Activated effector memory CD4-positive, alpha-beta T cell treated with Interleukin-2 at 50 U/mL for 16 hours (primary cell): ENCODE data around the gene KRT82.
A peak's percentile ranks its signal among the peaks of the same experiment; 100 is the strongest.

ENCODE experiments used
- DNase-seq: peaks from one replicate; pipeline ENCODE4 v3.0.0-alpha.2; 2020

Gene KRT82

GRCh38 chr12:52379536-52379935 lies 26.6 kb downstream of the KRT82 start:
- no peak for DNase-seq

GRCh38 chr12:52378091-52378490 lies 28.0 kb downstream of the KRT82 start:
- no peak for DNase-seq

- DNase-seq = no peak
These were observed 28.9 kb downstream of the KRT82 start for GRCh38 chr12:52377266-52377665.

- DNase-seq = peak; percentile 19
These were observed 33.6 kb downstream of the KRT82 start for GRCh38 chr12:52372216-52373154.

GRCh38 chr12:52371716-52372115 lies 34.4 kb downstream of the KRT82 start:
- DNase-seq = no peak

- no peak for DNase-seq
These were observed 35.1 kb downstream of the KRT82 start for GRCh38 chr12:52370926-52371608.

- no peak for DNase-seq
These were observed 36.3 kb downstream of the KRT82 start for GRCh38 chr12:52369809-52370208.

GRCh38 chr12:52369211-52369610 lies 36.9 kb downstream of the KRT82 start:
- DNase-seq = no peak

GRCh38 chr12:52368508-52368907 lies 37.6 kb downstream of the KRT82 start:
- no peak for DNase-seq

GRCh38 chr12:52367876-52368275 lies 38.3 kb downstream of the KRT82 start:
- DNase-seq = no peak

GRCh38 chr12:52366738-52367485 lies 39.2 kb downstream of the KRT82 start, which contains the start of gene KRT85:
KRT85 (minus strand) TSS chr12:52367481; CDS start chr12:52367405, 76 bp downstream.
- DNase-seq = no peak

GRCh38 chr12:52364901-52365489 lies 41.1 kb downstream of the KRT82 start:
- no peak for DNase-seq

- no peak for DNase-seq
These were observed 42.1 kb downstream of the KRT82 start for GRCh38 chr12:52364061-52364460.

GRCh38 chr12:52363111-52363679 lies 42.9 kb downstream of the KRT82 start:
- DNase-seq = no peak

- DNase-seq = no peak
These were observed 43.9 kb downstream of the KRT82 start for GRCh38 chr12:52362118-52362726.

GRCh38 chr12:52361553-52361952 lies 44.6 kb downstream of the KRT82 start:
- no peak for DNase-seq

- no peak for DNase-seq
These were observed 45.4 kb downstream of the KRT82 start for GRCh38 chr12:52360663-52361271.

GRCh38 chr12:52360106-52360662 lies 46.0 kb downstream of the KRT82 start:
- no peak for DNase-seq

- no peak for DNase-seq
These were observed 46.5 kb downstream of the KRT82 start for GRCh38 chr12:52359621-52360061.

- no peak for DNase-seq
These were observed 47.4 kb downstream of the KRT82 start for GRCh38 chr12:52358575-52359350.
